ENCODE data around the gene ADAMTS14. TPM values are rescaled to one million over a fixed set of nuclear protein-coding genes. Genes with fewer than 3 reads are reported as not detected.
"Not testable (repeated sequence)": the region's sequence is repeated elsewhere in the genome, so short reads cannot be mapped to it uniquely, and the experiment has no call there.

The ADAMTS14 gene
- total RNA-seq, 2 experiments from 2014 or later = not detected

GRCh38 chr10:70661623-70662361 lies 10.5 kb upstream of the ADAMTS14 start:
- DNase-seq (no peak), ATAC-seq (ENCODE audit: low read depth) (no peak)
- Mint-ChIP-seq H3K27ac (no peak overlapping the region), H3K4me1 (peaks cover 1% of the 10 kb centered on the region), H3K36me3 (no peaks in the 10 kb centered on the region), H3K27me3 (peaks cover 22% of the 10 kb centered on the region), H3K9me3 (peaks cover 6% of the 10 kb centered on the region), H3K4me3 (no peak overlapping the region)
- POLR2A ChIA-PET = no interaction called here

DNA sequence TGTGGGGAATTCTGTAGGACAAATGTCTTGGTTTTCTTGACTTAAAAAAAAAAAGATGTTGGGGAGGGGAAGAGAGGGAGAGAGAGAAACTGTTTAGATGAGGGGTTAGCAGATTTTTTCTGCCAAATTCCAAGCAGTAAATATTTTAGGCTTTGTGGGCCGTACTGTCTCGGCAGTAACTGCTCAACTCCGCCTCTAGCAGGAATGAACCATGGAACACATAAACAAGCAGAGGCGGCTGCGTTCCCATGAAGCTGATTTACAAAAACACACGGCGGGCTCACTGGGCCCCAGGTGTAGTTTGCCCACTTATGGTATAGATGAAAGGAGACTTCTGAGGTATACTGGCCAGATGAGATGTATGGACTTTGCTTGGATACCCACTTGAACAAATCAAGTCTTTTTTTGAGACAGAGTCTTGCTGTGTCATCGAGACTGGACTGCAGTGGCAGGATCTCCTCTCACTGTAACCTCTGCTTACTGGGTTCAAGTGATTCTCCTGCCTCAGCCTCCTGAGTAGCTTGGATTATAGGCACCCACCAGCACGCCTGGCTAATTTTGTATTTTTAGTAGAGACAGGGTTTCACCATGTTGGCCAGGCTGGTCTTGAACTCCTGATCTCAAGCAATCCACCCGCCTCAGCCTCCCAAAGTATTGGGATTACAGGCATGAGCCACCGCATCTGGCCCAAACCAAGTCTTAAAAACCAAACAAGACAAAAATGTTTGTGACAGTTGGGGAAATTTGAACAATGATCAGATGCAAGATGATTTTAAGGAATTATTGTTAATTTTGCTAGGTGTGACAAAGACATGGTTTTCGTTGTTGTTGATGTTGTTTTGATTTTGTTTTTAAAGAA lies 9.7 kb upstream of the ADAMTS14 start:
- ATAC-seq (ENCODE audit: low read depth) = no peak
- H3K36me3 Mint-ChIP-seq = no peaks in the 10 kb centered on the region
- DNase-seq = no peak
- peaks cover 6% of the 10 kb centered on the region for H3K9me3 Mint-ChIP-seq
- POLR2A ChIA-PET = no interaction called here
- peaks cover 4% of the 10 kb centered on the region for H3K4me1 Mint-ChIP-seq
- H3K27me3 Mint-ChIP-seq = peaks cover 22% of the 10 kb centered on the region
- no peak overlapping the region for H3K4me3 Mint-ChIP-seq
- H3K27ac Mint-ChIP-seq = no peak overlapping the region

DNA sequence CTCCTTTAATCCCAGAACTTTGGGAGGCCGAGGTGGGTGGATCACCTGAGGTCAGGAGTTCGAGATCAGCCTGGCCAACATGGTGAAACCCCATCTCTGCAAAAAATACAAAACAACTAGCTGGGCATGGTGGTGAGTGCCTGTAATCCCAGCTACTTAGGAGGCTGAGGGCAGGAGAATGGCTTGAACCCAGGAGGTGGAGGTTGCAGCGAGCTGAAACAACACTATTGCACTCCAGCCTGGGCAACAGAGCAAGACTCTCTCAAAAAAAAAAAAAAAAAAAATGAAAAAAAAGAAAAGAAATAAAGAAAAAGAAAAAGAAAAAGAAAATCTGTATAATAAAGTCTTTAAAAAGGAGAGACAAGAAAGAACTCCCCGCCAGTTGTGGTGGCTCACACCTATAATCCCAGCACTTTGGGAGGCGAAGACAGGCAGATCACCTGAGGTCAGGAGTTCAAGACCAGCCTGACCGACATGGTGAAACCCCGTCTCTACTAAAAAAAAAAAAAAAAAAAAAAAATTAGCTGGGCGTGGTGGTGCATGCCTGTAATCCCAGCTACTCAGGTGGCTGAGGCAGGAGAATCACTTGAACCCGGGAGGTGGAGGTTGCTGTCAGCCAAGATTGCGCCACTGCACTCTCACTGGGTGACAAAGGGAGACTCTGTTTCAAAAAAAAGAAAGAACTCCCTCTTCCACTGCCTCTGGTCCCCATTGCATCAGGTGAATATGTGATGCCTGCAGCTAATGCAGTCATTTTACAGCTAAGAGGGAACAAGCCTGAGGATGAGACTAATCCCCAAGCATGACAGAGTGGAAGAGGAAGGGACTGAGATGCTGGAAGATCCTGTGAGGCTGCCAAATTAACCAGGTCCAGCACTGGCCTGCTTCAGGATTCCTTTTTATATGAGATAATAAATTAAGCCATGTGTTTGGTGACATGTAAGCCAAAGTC lies 8.6 kb upstream of the ADAMTS14 start:
- ATAC-seq (ENCODE audit: low read depth); H3K9me3 Mint-ChIP-seq; H3K36me3 Mint-ChIP-seq; H3K4me3 Mint-ChIP-seq; H3K4me1 Mint-ChIP-seq; H3K27ac Mint-ChIP-seq; DNase-seq; POLR2A ChIA-PET: not testable (repeated sequence)
- H3K27me3 Mint-ChIP-seq = peaks cover 15% of the 10 kb centered on the region

DNA sequence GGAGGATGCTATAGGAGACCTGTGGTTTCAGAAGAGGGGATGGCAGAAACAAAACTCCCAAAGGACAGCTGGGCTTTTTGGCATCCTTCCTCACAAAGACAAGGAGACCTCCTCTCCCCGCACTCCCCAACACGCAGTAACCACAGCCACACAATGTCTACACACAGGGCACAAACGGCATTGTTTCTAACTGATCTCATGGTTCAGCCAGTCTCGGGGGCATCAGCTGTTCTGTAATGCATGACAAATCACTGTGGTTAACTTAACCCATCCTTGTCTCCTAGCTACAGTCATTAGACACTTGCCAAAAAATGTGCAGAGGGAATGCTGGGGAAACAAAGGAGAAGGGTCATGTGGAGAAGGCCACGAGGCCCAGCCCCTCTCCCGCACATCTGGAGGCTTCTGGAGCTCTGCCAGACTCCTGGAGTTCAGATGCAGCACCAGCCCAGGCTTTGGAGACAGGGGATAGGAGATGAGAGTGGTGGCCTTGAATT lies 7.6 kb upstream of the ADAMTS14 start:
- Mint-ChIP-seq H3K9me3 (peaks cover 2% of the 10 kb centered on the region), H3K4me3 (no peak overlapping the region), H3K27ac (no peak overlapping the region), H3K27me3 (peaks cover 16% of the 10 kb centered on the region), H3K36me3 (no peaks in the 10 kb centered on the region), H3K4me1 (peaks cover 4% of the 10 kb centered on the region)
- DNase-seq (no peak), ATAC-seq (ENCODE audit: low read depth) (peak; percentile 33)
- POLR2A ChIA-PET = no interaction called here

DNA sequence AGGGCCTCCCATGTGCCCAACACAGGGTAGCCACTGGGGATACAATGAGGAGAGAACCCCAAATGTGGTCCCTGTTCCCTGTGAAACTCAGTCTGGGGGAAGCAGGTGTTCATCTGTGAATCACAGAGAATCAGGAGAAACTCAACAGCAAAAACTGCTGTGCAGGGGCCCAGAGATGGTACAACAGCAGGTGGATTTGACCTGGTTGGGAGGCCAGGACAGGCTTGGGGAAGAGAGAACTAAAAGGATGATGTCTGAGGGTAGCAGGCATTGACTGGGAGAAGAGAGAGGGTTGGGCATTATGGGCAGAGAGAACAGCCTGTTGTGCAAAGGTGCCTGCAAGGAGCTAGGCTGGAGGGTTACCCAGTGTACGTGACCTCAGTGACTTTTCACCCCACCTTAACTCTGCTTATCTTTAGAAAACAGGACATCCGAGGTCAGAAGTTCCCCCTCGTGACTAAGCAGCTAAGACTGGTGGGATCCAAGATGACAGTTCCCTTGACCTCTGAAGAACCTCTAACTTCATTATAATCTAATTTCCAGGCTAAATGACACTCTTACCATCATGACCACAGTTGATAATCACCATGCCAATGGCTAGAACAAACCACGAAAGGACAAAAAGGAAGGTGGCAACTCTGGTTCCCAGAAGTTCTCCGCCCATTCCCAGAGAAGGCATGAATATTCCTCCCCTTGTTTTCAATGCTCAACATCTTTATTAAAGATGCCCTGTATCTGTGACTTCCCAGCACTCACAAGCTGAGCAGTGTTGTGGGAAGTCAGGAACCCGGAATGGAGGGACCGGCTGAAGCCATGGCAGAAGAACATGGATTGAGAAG lies 5.1 kb upstream of the ADAMTS14 start:
- Mint-ChIP-seq H3K4me1 (peaks cover 9% of the 10 kb centered on the region), H3K4me3 (no peak overlapping the region), H3K27ac (no peak overlapping the region), H3K9me3 (peaks cover 2% of the 10 kb centered on the region), H3K36me3 (no peaks in the 10 kb centered on the region), H3K27me3 (peaks cover 28% of the 10 kb centered on the region)
- ATAC-seq (ENCODE audit: low read depth) = no peak
- DNase-seq = no peak
- POLR2A ChIA-PET = no interaction called here

GRCh38 chr10:70667818-70668217 lies 4.5 kb upstream of the ADAMTS14 start:
- ATAC-seq (ENCODE audit: low read depth); H3K36me3 Mint-ChIP-seq; H3K4me3 Mint-ChIP-seq; H3K27ac Mint-ChIP-seq; H3K4me1 Mint-ChIP-seq; H3K9me3 Mint-ChIP-seq; POLR2A ChIA-PET; DNase-seq: not testable (repeated sequence)
- peaks cover 28% of the 10 kb centered on the region for H3K27me3 Mint-ChIP-seq

DNA sequence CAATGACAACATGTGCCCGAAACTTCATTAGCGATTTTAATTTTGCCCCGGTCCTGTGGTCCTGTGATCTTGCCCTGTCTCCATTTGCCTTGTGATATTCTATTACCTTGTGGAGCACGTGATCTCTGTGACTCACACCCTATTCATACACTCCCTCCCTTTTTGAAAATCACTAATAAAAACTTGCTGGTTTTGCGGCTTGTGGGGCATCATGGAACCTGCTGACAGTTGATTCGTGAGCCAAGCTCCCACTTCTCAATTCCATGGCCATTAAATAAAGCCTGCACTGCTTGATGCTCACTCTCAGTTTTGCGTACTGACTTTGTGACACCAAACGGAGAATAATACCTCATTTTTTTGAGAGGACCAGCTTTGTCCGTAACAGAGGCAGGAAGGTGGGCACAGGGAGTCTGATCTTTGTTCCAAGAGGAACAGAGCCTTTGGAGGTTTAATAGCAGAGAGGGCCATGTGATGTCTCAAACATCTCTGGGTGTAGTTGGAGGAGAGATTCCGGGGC lies 3.8 kb upstream of the ADAMTS14 start:
- DNase-seq (no peak), ATAC-seq (ENCODE audit: low read depth) (no peak)
- Mint-ChIP-seq H3K9me3 (peaks cover 2% of the 10 kb centered on the region), H3K27ac (no peak overlapping the region), H3K27me3 (peaks cover 31% of the 10 kb centered on the region), H3K4me1 (peaks cover 14% of the 10 kb centered on the region), H3K36me3 (no peaks in the 10 kb centered on the region), H3K4me3 (no peak overlapping the region)
- POLR2A ChIA-PET = no interaction called here

GRCh38 chr10:70669015-70669414 lies 3.3 kb upstream of the ADAMTS14 start:
- Mint-ChIP-seq H3K27ac (no peak overlapping the region), H3K27me3 (peaks cover 36% of the 10 kb centered on the region), H3K4me1 (peaks cover 14% of the 10 kb centered on the region), H3K4me3 (no peak overlapping the region), H3K36me3 (no peaks in the 10 kb centered on the region), H3K9me3 (peaks cover 2% of the 10 kb centered on the region)
- POLR2A ChIA-PET = no interaction called here
- ATAC-seq (ENCODE audit: low read depth) (no peak), DNase-seq (no peak)

DNA sequence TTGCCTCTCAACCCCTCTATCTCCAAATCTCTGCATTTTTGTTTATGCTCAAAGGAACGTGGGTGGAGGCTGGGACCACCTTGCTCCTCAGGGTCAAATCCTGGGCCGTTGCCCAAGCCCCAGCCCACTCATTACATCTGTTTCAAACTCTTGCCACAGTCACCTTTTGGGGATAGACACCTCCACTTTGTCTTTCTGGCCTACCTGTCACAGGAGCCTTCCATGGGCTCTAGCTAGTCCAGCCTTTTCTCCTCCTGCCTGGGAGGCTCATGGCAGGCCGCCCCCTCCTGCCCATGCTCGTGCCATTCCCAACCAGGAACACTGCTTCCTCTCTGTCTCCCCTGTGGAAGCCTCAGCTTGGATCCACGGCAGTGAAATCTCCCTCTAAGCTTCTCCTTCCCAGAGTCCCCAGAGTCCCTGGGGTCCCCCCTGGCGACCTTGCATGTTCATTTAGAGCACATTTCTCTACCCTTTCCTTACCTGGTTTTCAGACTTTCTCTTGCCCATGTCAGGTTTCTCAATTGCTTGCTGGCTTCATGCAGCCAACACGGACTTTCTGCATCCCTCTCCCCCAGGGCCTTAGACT lies 2.5 kb upstream of the ADAMTS14 start:
- Mint-ChIP-seq H3K36me3 (no peaks in the 10 kb centered on the region), H3K4me3 (no peak overlapping the region), H3K4me1 (peaks cover 14% of the 10 kb centered on the region), H3K9me3 (peaks cover 2% of the 10 kb centered on the region), H3K27me3 (peaks cover 44% of the 10 kb centered on the region), H3K27ac (no peak overlapping the region)
- DNase-seq (no peak), ATAC-seq (ENCODE audit: low read depth) (no peak)
- POLR2A ChIA-PET = no interaction called here

GRCh38 chr10:70671619-70672164 lies 614 bp upstream of the ADAMTS14 start:
- H3K9me3 Mint-ChIP-seq = peaks cover 2% of the 10 kb centered on the region
- H3K4me1 Mint-ChIP-seq = peaks cover 14% of the 10 kb centered on the region
- POLR2A ChIA-PET = no interaction called here
- H3K27me3 Mint-ChIP-seq = peaks cover 50% of the 10 kb centered on the region
- H3K27ac Mint-ChIP-seq = no peak overlapping the region
- ATAC-seq (ENCODE audit: low read depth) = no peak
- H3K36me3 Mint-ChIP-seq = no peaks in the 10 kb centered on the region
- no peak for DNase-seq
- H3K4me3 Mint-ChIP-seq = peak overlapping the region; percentile 68

DNA sequence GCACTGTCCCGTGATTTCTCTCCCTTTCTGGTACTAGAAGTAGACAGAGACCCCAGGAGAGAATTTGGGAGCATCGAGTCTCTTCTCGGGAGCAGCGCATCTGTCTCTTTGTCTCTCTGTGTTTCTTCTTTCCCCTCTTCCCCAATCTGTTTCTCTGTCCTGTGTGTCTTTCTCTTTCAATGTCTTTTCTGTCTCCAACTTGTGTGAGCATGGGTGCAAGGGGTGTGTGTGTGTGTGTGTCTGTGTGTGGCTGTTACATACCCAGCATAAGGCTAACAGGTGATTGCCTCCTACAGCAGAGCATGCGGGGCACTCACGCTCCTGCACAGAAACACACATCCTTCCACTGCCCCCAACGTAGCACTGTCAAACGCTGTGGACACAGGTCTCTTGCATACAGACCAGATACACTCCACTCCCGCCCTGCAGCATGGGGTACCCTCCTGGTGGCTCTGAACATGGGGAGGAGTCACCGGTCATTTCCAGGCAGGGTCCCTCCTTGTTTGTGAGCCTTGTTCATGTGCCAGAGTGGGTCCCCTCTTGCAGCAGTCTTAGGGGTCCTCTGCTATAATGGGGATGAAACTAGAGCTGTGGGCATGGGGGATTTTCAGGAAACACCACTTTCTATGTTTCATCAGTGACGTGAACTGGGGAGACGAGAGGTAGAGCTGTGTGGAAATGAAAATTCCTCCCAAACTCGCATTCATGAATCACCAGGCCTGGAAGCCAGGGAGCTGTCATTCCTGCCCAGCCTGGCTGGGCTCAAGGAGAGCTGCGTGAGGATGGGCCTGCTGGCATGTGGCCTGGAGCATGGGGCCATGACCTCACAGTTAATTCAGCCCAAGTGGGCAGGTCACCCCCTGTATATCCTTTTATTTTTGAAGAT lies 980 bp downstream of the ADAMTS14 start:
- POLR2A ChIA-PET = no interaction called here
- DNase-seq = no peak
- Mint-ChIP-seq H3K9me3 (peaks cover 1% of the 10 kb centered on the region), H3K4me3 (peak overlapping the region; percentile 75), H3K27me3 (peaks cover 50% of the 10 kb centered on the region), H3K36me3 (no peaks in the 10 kb centered on the region), H3K4me1 (peaks cover 13% of the 10 kb centered on the region), H3K27ac (peak overlapping the region; percentile 3)
- ATAC-seq (ENCODE audit: low read depth) = no peak
